Fibroblast of lung (primary cell): Measurements from ENCODE around the gene MAPK13. TPM values are rescaled to one million over a fixed set of nuclear protein-coding genes. Genes with fewer than 3 reads are reported as not detected.

Source experiments
- DNase-seq, 2 donors: peaks; one replicate each; pipeline versions ENCODE4 v3.0.0 to v3.0.0-alpha.2; 2010; ENCODE audit warnings: low read depth in 2 of 2
- H2AFZ ChIP-seq: 2 replicates; pipeline ENCODE4 v1.5.1; 2012; ENCODE audit warnings: low read length, control low read depth, inconsistent platforms
- H3K27ac ChIP-seq: 2 replicates; pipeline ENCODE4 v1.5.1; 2011; ENCODE audit warnings: low read length, control low read depth; ENCODE audit not compliant: insufficient read depth
- H3K27me3 ChIP-seq: 2 replicates; pipeline ENCODE4 v1.5.1; 2011; ENCODE audit warnings: mild to moderate bottlenecking, low read length; ENCODE audit not compliant: control insufficient read depth, insufficient read depth
- H3K36me3 ChIP-seq: 2 replicates; pipeline ENCODE4 v1.5.1; 2011; ENCODE audit warnings: low read length; ENCODE audit not compliant: control insufficient read depth, insufficient read depth
- H3K4me1 ChIP-seq: 2 replicates; pipeline ENCODE4 v1.5.1; 2011; ENCODE audit warnings: low read length; ENCODE audit not compliant: control insufficient read depth, insufficient read depth; ENCODE audit errors: extremely low read depth
- H3K4me2 ChIP-seq: 2 replicates; pipeline ENCODE4 v1.5.1; 2011; ENCODE audit warnings: low read length, control low read depth; ENCODE audit not compliant: insufficient read depth; ENCODE audit errors: extremely low read depth
- H3K4me3 ChIP-seq, 4 experiments: fragments of 200-600 bp in 1 of 4; sonication (generic) in 1 of 4; replicated peaks in 1 of 4; 2 replicates each; pipeline ENCODE4 v1.5.1; 2011 to 2016; ENCODE audit warnings: low read length in 4 of 4, low read depth in 3 of 4, mild to moderate bottlenecking in 3 of 4, control low read depth in 2 of 4, inconsistent platforms in 1 of 4, mixed read lengths in 1 of 4; ENCODE audit not compliant: insufficient read depth in 1 of 4; ENCODE audit errors: control extremely low read depth in 1 of 4
- H3K79me2 ChIP-seq: 2 replicates; pipeline ENCODE4 v1.5.1; 2012; ENCODE audit warnings: mild to moderate bottlenecking, low read length, inconsistent platforms; ENCODE audit not compliant: control insufficient read depth, insufficient read depth
- H3K9ac ChIP-seq: 2 replicates; pipeline ENCODE4 v1.5.1; 2011; ENCODE audit warnings: mild to moderate bottlenecking, low read length, control low read depth; ENCODE audit not compliant: insufficient read depth
- H3K9me3 ChIP-seq: 2 replicates; pipeline ENCODE4 v1.5.1; 2012; ENCODE audit warnings: low read depth, low read length; ENCODE audit not compliant: control insufficient read depth, insufficient read depth
- H4K20me1 ChIP-seq: 2 replicates; pipeline ENCODE4 v1.5.1; 2011; ENCODE audit warnings: low read length; ENCODE audit not compliant: control insufficient read depth, insufficient read depth; ENCODE audit errors: extremely low read depth
- EZH2 ChIP-seq: IDR thresholded peaks from 2 replicates; pipeline ENCODE4 v1.5.1; 2012; ENCODE audit warnings: low read length, control low read depth, mild to moderate bottlenecking; ENCODE audit errors: missing control alignments
- polyA plus RNA-seq, 2 donors: library from polyadenylated mRNA; depleted of rRNA in 1 of 2; stranded (reverse) in 1 of 2; unstranded in 1 of 2; fragments of >200 nt; gene quantifications; 2 replicates each; pipeline ENCODE4 v1.2.1, GENCODE V29; 2011 to 2012; ENCODE audit warnings: missing spikeins in 1 of 2
- total RNA-seq: library from RNA; depleted of rRNA; stranded (reverse); fragments of >200 nt; gene quantifications from 2 replicates; pipeline ENCODE4 v1.2.1, GENCODE V29; 2014
- TF ChIP-seq, protein P1 (sequence below), 2 donors: IDR thresholded peaks in 1 of 2; conservative IDR thresholded peaks in 1 of 2; 1 replicate in 1 of 2; 2 replicates in 1 of 2; pipeline ENCODE4 v1.5.1; 2011 to 2012; ENCODE audit warnings: low read length in 2 of 2, control low read depth in 1 of 2, inconsistent platforms in 1 of 2, low read depth in 1 of 2, mild to moderate bottlenecking in 1 of 2

The MAPK13 gene
- total and polyA plus RNA-seq, 2 donors (not counting 1 experiment from before 2014, with no cell fraction given) = 3.0 to 7.6 TPM

DNA sequence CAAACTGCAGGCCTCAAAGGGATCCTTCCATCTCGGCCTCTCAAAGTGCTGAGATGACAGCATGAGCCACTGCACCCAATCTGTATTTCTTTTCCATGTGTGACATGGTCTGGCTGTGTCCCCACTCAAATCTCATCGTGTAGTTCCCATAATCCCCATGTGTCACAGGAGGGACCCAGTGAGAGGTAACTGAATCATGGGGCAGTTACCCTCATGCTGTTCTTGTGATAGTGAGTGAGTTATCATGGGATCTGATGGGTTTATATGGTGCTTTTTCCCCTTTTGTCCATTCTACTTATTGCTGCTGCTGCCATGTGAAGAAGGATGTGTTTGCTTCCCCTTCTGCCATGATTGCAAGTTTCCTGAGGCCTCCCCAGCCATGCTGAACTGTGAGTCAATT lies 55.9 kb downstream of the MAPK13 start:
- H2AFZ ChIP-seq = no peak overlapping the region
- H3K4me3 ChIP-seq = no peak overlapping the region
- no peak overlapping the region for H3K4me2 ChIP-seq
- no peaks in the 10 kb centered on the region for H3K9me3 ChIP-seq
- H4K20me1 ChIP-seq = no peaks in the 10 kb centered on the region
- DNase-seq = no peak
- H3K27me3 ChIP-seq = no peaks in the 10 kb centered on the region
- no peak for TF ChIP-seq EZH2
- TF ChIP-seq, protein P1, sequence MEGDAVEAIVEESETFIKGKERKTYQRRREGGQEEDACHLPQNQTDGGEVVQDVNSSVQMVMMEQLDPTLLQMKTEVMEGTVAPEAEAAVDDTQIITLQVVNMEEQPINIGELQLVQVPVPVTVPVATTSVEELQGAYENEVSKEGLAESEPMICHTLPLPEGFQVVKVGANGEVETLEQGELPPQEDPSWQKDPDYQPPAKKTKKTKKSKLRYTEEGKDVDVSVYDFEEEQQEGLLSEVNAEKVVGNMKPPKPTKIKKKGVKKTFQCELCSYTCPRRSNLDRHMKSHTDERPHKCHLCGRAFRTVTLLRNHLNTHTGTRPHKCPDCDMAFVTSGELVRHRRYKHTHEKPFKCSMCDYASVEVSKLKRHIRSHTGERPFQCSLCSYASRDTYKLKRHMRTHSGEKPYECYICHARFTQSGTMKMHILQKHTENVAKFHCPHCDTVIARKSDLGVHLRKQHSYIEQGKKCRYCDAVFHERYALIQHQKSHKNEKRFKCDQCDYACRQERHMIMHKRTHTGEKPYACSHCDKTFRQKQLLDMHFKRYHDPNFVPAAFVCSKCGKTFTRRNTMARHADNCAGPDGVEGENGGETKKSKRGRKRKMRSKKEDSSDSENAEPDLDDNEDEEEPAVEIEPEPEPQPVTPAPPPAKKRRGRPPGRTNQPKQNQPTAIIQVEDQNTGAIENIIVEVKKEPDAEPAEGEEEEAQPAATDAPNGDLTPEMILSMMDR (conservative IDR thresholded peaks at IDR 0.05 in 1 of 2, IDR thresholded peaks at IDR 0.05 in 1 of 2; ENCODE audit: low read depth in 1 of 2, low read length in 2 of 2) = no peak
- no peaks in the 10 kb centered on the region for H3K79me2 ChIP-seq
- no peak overlapping the region for H3K9ac ChIP-seq
- H3K27ac ChIP-seq = no peak overlapping the region
- no peaks in the 10 kb centered on the region for H3K4me1 ChIP-seq
- no peaks in the 10 kb centered on the region for H3K36me3 ChIP-seq

DNA sequence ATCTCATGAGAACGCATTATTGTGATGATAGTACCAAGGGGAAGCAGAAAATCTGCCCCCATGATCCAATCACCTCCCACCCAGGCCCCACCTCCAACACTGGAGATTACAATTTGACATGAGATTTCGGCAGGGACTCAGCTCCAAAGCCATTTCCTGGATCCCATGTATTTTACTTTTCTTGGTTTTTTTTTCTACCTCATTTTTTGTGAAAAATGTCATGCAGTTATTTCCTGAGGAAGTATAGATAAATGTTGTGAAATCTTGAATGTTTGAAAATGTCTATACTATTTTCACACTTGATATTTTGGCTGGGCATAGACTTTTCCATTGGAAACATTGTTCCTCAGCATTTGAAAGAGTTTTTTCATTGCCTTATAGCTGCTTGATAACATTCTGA lies 57.1 kb downstream of the MAPK13 start:
- no peak overlapping the region for H3K4me2 ChIP-seq

More for the DNA sequence above, 57.1 kb downstream of the MAPK13 start:
- no peak for DNase-seq
- H3K27me3 ChIP-seq = no peaks in the 10 kb centered on the region
- TF ChIP-seq EZH2 = no peak
- TF ChIP-seq, protein P1 (conservative IDR thresholded peaks at IDR 0.05 in 1 of 2, IDR thresholded peaks at IDR 0.05 in 1 of 2; ENCODE audit: low read depth in 1 of 2, low read length in 2 of 2) = no peak
- no peaks in the 10 kb centered on the region for H3K36me3 ChIP-seq
- H3K4me3 ChIP-seq = no peak overlapping the region
- no peak overlapping the region for H3K27ac ChIP-seq
- no peak overlapping the region for H2AFZ ChIP-seq
- no peaks in the 10 kb centered on the region for H3K79me2 ChIP-seq
- H4K20me1 ChIP-seq = no peaks in the 10 kb centered on the region
- no peaks in the 10 kb centered on the region for H3K4me1 ChIP-seq
- no peaks in the 10 kb centered on the region for H3K9me3 ChIP-seq
- H3K9ac ChIP-seq = no peak overlapping the region

Other genes starting within 250 kb of the MAPK13 start
- 34.7 and 44.8 TPM in 2 replicates for gene SRPK1, start 209.4 kb upstream of the MAPK13 start, total RNA-seq
- gene SRPK1, start 209.4 kb upstream of the MAPK13 start, polyA plus RNA-seq = 22.2 and 33.1 TPM in 2 replicates
- gene SLC26A8, start 105.9 kb upstream of the MAPK13 start, total RNA-seq = not detected in 2 replicates
- 0.02 TPM in 1 of 2 replicates, not detected in the other for gene SLC26A8, start 105.9 kb upstream of the MAPK13 start, polyA plus RNA-seq
- 44.4 and 57.8 TPM in 2 replicates for gene MAPK14, start 102.7 kb upstream of the MAPK13 start, total RNA-seq
- gene MAPK14, start 102.7 kb upstream of the MAPK13 start, polyA plus RNA-seq = 39.7 and 55.9 TPM in 2 replicates
- 9.8 and 10.6 TPM in 2 replicates for gene BRPF3, start 66.2 kb downstream of the MAPK13 start, total RNA-seq
- gene BRPF3, start 66.2 kb downstream of the MAPK13 start, polyA plus RNA-seq = 10.4 and 16.0 TPM in 2 replicates
- gene PNPLA1, start 139.5 kb downstream of the MAPK13 start, total RNA-seq = not detected in 2 replicates
- gene PNPLA1, start 139.5 kb downstream of the MAPK13 start, polyA plus RNA-seq = 0.02 and 0.07 TPM in 2 replicates
- not detected in 2 replicates for gene BNIP5, start 206.4 kb downstream of the MAPK13 start, total RNA-seq
- gene BNIP5, start 206.4 kb downstream of the MAPK13 start, polyA plus RNA-seq = not detected in 2 replicates